ENCODE results near the gene EP400. TPM values are rescaled to one million over a fixed set of nuclear protein-coding genes. Genes with fewer than 3 reads are reported as not detected.

Gene EP400, protein sequence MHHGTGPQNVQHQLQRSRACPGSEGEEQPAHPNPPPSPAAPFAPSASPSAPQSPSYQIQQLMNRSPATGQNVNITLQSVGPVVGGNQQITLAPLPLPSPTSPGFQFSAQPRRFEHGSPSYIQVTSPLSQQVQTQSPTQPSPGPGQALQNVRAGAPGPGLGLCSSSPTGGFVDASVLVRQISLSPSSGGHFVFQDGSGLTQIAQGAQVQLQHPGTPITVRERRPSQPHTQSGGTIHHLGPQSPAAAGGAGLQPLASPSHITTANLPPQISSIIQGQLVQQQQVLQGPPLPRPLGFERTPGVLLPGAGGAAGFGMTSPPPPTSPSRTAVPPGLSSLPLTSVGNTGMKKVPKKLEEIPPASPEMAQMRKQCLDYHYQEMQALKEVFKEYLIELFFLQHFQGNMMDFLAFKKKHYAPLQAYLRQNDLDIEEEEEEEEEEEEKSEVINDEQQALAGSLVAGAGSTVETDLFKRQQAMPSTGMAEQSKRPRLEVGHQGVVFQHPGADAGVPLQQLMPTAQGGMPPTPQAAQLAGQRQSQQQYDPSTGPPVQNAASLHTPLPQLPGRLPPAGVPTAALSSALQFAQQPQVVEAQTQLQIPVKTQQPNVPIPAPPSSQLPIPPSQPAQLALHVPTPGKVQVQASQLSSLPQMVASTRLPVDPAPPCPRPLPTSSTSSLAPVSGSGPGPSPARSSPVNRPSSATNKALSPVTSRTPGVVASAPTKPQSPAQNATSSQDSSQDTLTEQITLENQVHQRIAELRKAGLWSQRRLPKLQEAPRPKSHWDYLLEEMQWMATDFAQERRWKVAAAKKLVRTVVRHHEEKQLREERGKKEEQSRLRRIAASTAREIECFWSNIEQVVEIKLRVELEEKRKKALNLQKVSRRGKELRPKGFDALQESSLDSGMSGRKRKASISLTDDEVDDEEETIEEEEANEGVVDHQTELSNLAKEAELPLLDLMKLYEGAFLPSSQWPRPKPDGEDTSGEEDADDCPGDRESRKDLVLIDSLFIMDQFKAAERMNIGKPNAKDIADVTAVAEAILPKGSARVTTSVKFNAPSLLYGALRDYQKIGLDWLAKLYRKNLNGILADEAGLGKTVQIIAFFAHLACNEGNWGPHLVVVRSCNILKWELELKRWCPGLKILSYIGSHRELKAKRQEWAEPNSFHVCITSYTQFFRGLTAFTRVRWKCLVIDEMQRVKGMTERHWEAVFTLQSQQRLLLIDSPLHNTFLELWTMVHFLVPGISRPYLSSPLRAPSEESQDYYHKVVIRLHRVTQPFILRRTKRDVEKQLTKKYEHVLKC (N-terminal part only)
- 10 to 100 TPM; 62.2 to 86.8 (median 82.6) TPM for total RNA-seq
- 1 to 10 TPM; 2.8 to 6.0 TPM for polyA plus RNA-seq
- total RNA-seq: 120 reads per million, percentile 87 among the genes with 10 or more reads in this experiment

DNA sequence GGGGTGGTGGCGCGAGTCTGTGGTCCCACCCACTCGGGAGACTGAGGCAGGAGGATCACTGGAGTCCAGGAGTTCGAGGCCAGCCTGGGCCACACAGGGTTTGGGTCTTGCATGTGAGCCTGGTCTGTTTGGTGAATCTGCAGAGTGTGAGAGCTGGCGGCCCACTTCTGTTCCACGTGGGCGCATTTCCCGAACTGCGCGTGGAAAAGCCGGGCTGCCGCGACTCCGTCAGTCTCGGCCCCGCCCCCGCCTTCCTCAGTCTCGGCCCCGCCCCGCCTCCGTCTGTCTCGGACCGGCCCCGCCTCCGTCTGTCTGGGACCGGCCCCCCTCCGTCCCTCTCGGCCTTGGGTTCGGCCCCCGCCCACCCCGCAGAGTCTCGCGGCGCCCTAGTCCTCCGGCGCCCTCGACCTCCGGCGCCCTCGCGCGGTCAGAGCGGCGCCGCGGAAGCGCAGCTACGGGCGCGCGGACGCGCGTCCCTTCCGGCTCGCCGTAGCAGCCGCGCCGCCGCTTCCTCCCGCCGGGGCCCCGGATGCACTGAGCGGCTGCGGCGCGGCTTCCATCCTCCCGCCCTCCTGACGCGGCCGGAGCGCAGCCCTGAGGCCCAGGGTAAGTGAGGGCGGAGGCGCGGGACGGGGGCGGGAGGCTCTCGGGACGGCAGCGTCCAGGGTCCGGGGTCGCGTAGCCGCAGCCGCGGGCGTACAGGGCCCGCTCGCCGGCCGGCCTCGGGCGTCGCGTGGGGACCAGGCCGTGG is at the start of gene EP400:
Gene EP400 (plus strand): TSS at position 512 of the 751 bp plus-strand sequence. CDS start 10,678 bp downstream, outside the sequence.
- Mint-ChIP-seq H3K4me1 (peaks cover 29 to 48% (median 32%) of the 10 kb centered on the region in 7 donors), H3K27ac (peak within 1 kb of the TSS; percentile 88 to 95 (median 91)), H3K27me3 (no peaks in the 10 kb centered on the region), H3K36me3 (peaks cover 0 to 7% (median 3%) of the 10 kb centered on the region in 5 donors), H3K4me3 (peak within 1 kb of the TSS; percentile 80 to 93 (median 91)), H3K9me3 (peaks cover 0 to 2% (median 0%) of the 10 kb centered on the region in 11 donors)
- CTCF ChIA-PET: interaction anchor here (1.0 kb wide), 1 partner anchor 19 kb away, joined by 3 read pairs; no protein-coding TSS in a partner anchor
- Histone ChIP-seq H3K4me3 (ENCODE audit: low read length) (peak within 1 kb of the TSS; percentile 78), H3K4me1 (ENCODE audit: control insufficient read depth in 2 of 2, insufficient read depth in 2 of 2, low read length in 2 of 2) (peaks cover 7 to 16% of the 10 kb centered on the region in 2 donors), H3K36me3 (ENCODE audit: control insufficient read depth in 2 of 3, insufficient read depth in 3 of 3, low read length in 3 of 3) (peaks cover 0 to 3% (median 0%) of the 10 kb centered on the region in 3 experiments), H3K27ac (ENCODE audit: low read depth, low read length) (peak within 1 kb of the TSS; percentile 84), H3K27me3 (ENCODE audit: control insufficient read depth in 2 of 2, insufficient read depth in 2 of 2, low read length in 2 of 2) (no peaks in the 10 kb centered on the region), H3K9me3 (ENCODE audit: control insufficient read depth in 2 of 3, low read length in 3 of 3) (no peaks in the 10 kb centered on the region)
- DNase-seq: peak; percentile 78 to 95 (median 86)
- peak; percentile 97 for ATAC-seq
- POLR2A ChIA-PET: interaction anchor here (0.8 to 2.0 kb wide), 4 partner anchors 10 to 21 kb away, joined by 3 to 9 read pairs (median 6); partner anchors contain the start of gene PUS1
- intact Hi-C loops (cut with micrococcal nuclease): loop anchor here (1.0 to 10.0 kb wide), 14 partner anchors 14 to 1077 kb away; partner anchors contain the start of genes PUS1 (in 2 of the 2), ULK1 (in 2 of the 2), RAN (in 1 of the 2) and SFSWAP (in 1 of the 2)

- intact Hi-C loops (cut with micrococcal nuclease): no loop called here
- Mint-ChIP-seq H3K27me3 (no peaks in the 10 kb centered on the region), H3K4me1 (peaks cover 12 to 54% (median 39%) of the 10 kb centered on the region in 7 donors), H3K4me3 (no peak overlapping the region), H3K27ac (peak overlapping the region in 1 of 9 donors; percentile 41), H3K9me3 (no peaks in the 10 kb centered on the region), H3K36me3 (no peaks in the 10 kb centered on the region)
- ATAC-seq (no peak), DNase-seq (no peak)
- Histone ChIP-seq H3K36me3 (ENCODE audit: control insufficient read depth in 2 of 3, insufficient read depth in 3 of 3, low read length in 3 of 3) (no peaks in the 10 kb centered on the region), H3K9me3 (ENCODE audit: control insufficient read depth in 2 of 3, low read length in 3 of 3) (no peaks in the 10 kb centered on the region), H3K27ac (ENCODE audit: low read depth, low read length) (no peak overlapping the region), H3K27me3 (ENCODE audit: control insufficient read depth in 2 of 2, insufficient read depth in 2 of 2, low read length in 2 of 2) (no peaks in the 10 kb centered on the region), H3K4me1 (ENCODE audit: control insufficient read depth in 2 of 2, insufficient read depth in 2 of 2, low read length in 2 of 2) (peaks cover 0 to 18% of the 10 kb centered on the region in 2 donors), H3K4me3 (ENCODE audit: low read length) (no peak overlapping the region)
- POLR2A ChIA-PET: no interaction called here
- CTCF ChIA-PET: no interaction called here
These were observed 49.3 kb upstream of the EP400 start for GRCh38 chr12:131900397-131900796.

- Mint-ChIP-seq H3K4me3 (peak overlapping the region in 1 of 10 donors; percentile 56), H3K36me3 (no peaks in the 10 kb centered on the region), H3K4me1 (peaks cover 10 to 53% (median 38%) of the 10 kb centered on the region in 7 donors), H3K27ac (peak overlapping the region in 1 of 9 donors; percentile 65), H3K27me3 (no peaks in the 10 kb centered on the region), H3K9me3 (no peaks in the 10 kb centered on the region)
- Histone ChIP-seq H3K36me3 (ENCODE audit: control insufficient read depth in 2 of 3, insufficient read depth in 3 of 3, low read length in 3 of 3) (peaks cover 0 to 4% (median 0%) of the 10 kb centered on the region in 3 experiments), H3K27me3 (ENCODE audit: control insufficient read depth in 2 of 2, insufficient read depth in 2 of 2, low read length in 2 of 2) (no peaks in the 10 kb centered on the region), H3K9me3 (ENCODE audit: control insufficient read depth in 2 of 3, low read length in 3 of 3) (no peaks in the 10 kb centered on the region), H3K4me1 (ENCODE audit: control insufficient read depth in 2 of 2, insufficient read depth in 2 of 2, low read length in 2 of 2) (peaks cover 0 to 12% of the 10 kb centered on the region in 2 donors), H3K4me3 (ENCODE audit: low read length) (no peak overlapping the region), H3K27ac (ENCODE audit: low read depth, low read length) (no peak overlapping the region)
- ATAC-seq: peak; percentile 2
- intact Hi-C loops (cut with micrococcal nuclease): no loop called here
- DNase-seq: no peak
- CTCF ChIA-PET: no interaction called here
- POLR2A ChIA-PET: no interaction called here
These were observed 48.1 kb upstream of the EP400 start for GRCh38 chr12:131901431-131902331.

GRCh38 chr12:131902332-131903241 is 47.2 kb upstream of the EP400 start:
- H3K9me3 ChIP-seq (ENCODE audit: control insufficient read depth in 2 of 3, low read length in 3 of 3): no peaks in the 10 kb centered on the region
- DNase-seq (no peak), ATAC-seq (peak; percentile 8)
- POLR2A ChIA-PET: no interaction called here
- no peaks in the 10 kb centered on the region for H3K27me3 Mint-ChIP-seq
- intact Hi-C loops (cut with micrococcal nuclease): no loop called here
- H3K36me3 Mint-ChIP-seq: no peaks in the 10 kb centered on the region
- CTCF ChIA-PET: no interaction called here
- no peaks in the 10 kb centered on the region for H3K27me3 ChIP-seq (ENCODE audit: control insufficient read depth in 2 of 2, insufficient read depth in 2 of 2, low read length in 2 of 2)
- H3K4me1 Mint-ChIP-seq: peaks cover 4 to 44% (median 29%) of the 10 kb centered on the region in 7 donors
- H3K9me3 Mint-ChIP-seq: no peaks in the 10 kb centered on the region
- H3K4me3 Mint-ChIP-seq: no peak overlapping the region
- H3K27ac Mint-ChIP-seq: no peak overlapping the region
- H3K4me3 ChIP-seq (ENCODE audit: low read length): no peak overlapping the region
- H3K27ac ChIP-seq (ENCODE audit: low read depth, low read length): no peak overlapping the region
- peaks cover 0 to 6% (median 0%) of the 10 kb centered on the region in 3 experiments for H3K36me3 ChIP-seq (ENCODE audit: control insufficient read depth in 2 of 3, insufficient read depth in 3 of 3, low read length in 3 of 3)
- peaks cover 0 to 6% of the 10 kb centered on the region in 2 donors for H3K4me1 ChIP-seq (ENCODE audit: control insufficient read depth in 2 of 2, insufficient read depth in 2 of 2, low read length in 2 of 2)

All from naive thymus-derived CD4-positive, alpha-beta T cell (primary cell).